NCI-H226 (cell line): Measurements from ENCODE around the gene MPG.
"Not testable (repeated sequence)": the region's sequence is repeated elsewhere in the genome, so short reads cannot be mapped to it uniquely, and the experiment has no call there.

ENCODE experiments used
- DNase-seq: peaks from one replicate; pipeline ENCODE4 v3.0.0-alpha.2; 2015

The MPG gene

DNA sequence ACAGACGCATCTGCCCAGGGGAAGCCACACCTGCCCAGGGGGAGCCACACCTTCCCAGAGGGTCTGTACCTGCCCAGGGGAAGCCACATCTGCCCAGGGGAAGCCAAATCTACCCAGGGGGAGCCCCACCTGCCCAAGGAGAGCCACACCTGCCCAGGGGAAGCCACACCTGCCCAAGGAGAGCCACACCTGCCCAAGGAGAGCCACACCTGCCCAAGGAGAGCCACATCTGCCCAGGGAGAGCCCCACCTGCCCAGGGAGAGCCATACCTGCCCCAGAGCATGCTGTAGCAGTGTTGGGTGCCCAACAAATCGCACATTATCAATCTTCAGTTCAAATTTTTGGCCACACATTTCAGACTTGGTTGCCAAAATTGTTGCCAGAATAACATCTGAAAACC, 40.8 kb downstream of the MPG start:
- no peak for DNase-seq

DNA sequence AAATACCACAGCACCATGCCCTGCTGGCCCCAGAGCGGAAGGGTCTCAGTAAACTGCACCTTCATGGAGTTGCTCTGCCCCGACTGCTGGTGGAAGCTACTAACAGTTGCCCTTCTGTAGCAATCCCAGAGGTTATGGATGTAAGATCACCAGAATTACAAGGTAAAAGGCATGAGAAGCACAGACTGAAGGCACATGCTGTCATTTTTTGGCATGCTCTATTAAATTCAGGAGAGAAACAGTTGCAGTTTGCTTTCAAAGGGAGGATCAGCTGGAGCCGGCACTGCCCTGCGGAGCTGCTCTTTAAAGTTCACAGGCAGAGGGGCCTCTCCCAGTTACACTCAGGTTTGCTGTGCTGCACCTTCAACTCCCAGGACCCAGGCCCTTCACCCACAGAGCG, 41.3 kb downstream of the MPG start:
- no peak for DNase-seq

DNA sequence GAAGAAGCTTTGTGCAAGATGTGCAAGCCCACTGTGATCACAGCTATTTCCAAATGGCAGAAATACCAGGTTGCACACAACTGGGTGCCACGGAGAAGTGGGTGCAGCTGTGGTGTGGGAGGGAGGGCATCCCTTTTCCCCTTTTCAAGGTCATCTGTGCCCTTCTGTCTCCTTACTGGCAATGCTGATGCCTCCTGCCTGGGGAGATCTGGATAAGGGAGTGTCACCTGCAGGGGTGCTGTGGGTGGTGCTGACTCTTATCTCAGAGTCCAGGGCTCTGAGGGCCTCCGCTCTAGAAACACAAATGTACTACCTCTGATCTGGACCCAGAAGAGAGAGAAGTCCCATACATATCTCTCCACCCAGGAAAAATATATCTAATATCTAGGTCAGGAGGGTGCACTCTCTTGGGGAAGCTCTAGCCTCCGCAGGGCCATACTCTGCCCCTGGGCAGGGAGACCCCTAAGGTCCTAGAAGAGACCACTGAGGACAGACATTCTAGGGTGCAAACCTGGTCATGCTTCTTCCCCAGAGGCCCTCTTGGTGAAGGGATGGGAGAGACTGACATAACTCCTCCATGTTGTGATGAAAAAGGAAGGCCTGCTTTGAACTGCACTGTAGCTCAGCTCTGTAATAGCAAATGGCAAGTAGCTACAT, 41.9 kb downstream of the MPG start:
- DNase-seq, result no peak

DNA sequence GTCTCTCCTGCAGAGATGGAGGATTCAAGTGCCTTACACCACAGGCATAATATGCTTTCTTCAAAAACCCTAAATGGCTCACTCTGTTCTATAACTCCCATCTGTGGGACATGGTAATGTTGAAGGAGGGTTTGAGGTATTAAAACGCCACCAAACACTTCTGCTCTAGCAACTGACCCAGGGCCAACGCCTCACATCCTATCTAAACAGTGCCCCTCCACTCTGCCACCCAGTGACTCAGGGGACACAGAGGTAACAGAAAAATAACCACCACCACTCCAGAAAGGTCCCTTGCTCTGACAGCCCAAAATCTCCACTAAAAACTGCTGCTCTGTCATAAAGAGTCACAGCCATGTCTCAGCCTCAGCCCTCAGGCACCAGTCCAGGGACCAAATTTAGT, 42.7 kb downstream of the MPG start:
- no peak for DNase-seq

GRCh38 chr16:122361-122760, 44.3 kb downstream of the MPG start:
- DNase-seq, result no peak

GRCh38 chr16:123558-124350, 45.7 kb downstream of the MPG start:
- not testable (repeated sequence) for DNase-seq

- DNase-seq, result no peak
Observed at GRCh38 chr16:125011-125410, 47.0 kb downstream of the MPG start.

DNA sequence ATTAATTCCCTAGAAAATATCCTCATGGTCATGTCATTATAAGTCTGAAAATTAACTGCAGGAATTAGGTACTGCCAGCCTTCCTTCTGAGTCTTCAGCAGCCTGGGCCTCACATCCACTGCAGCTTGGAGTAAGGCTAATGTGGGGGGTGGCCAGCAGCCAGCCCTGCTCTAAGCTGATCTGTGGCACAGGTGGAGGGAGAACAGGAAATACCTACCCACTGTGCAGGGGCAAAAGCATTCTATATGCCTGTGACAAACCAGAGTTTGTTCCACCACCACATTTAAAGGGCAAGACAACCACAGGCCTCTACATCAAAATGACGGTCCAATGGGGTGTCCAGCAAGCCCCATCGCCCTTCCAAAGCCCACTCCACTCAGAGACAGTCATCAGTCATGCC, 51.0 kb downstream of the MPG start:
- no peak for DNase-seq

DNA sequence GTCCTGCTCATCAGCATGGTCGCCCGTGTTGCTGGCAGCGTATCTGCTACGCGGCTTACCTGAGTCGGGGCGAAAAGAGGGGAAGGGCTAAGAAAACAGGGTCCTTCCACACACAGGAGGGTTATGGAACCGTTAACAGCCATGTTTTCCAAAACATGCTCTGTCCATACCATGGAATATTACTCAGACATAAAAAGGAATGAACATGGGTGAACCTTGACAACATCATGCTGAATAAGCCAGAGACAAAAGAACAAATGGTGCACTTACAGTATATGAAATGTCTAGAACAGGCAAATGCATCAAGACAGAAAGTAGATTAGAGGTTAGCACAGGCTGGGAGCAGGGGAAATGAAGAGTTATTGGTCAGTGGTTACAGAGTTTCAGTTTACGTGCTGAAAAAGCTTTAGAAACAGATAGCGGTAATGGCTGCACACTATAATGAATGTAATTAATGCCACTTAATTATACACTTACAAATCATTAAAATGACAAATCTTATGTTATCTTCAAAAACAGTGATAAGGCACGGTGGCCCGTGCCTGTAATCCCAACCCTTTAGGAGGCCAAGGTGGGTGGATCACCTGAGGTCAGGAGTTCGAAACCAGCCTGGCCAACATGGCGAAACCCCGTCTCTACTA, 52.6 kb downstream of the MPG start:
- no peak for DNase-seq

GRCh38 chr16:132120-132519, 54.1 kb downstream of the MPG start:
- DNase-seq, result no peak

DNA sequence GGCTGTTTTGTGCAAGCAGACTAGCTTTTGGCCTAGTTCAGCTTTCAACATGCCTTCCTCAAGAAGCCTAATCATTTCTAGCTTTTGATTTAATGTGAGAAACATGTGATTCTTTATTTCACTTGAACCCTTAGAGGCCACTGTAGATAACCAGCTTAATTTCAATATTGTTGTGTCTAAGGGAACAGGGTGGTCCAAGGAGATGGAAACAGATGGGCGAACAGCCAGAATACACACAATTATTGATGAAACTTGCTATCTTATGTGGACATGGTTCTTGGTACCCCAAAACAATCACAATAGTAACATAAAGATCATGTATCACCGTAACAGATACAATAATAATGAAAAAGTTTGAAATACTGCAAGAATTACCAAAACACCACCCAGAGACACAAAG, 55.7 kb downstream of the MPG start:
- DNase-seq, result no peak
